Small intestine (tissue), 7 donors: ENCODE measurements around the gene SLC39A5. TPM values are rescaled to one million over a fixed set of nuclear protein-coding genes. Genes with fewer than 3 reads are reported as not detected.
A peak's percentile ranks its signal among the peaks of the same experiment; 100 is the strongest.

ENCODE experiments used
- DNase-seq, 2 donors: peaks; one replicate each; pipeline versions ENCODE4 v3.0.0 to v3.0.0-alpha.2; 2013
- FAIRE-seq: peaks from 2 replicates; lab custom pipeline; 2012; peaks lifted over from hg19 to GRCh38; lab: Jason Lieb, UNC
- H3K27ac ChIP-seq, 3 donors: one replicate each; pipeline ENCODE4 v1.5.1; 2013; ENCODE audit warnings: low read length in 2 of 3, mild to moderate bottlenecking in 2 of 3, control low read depth in 1 of 3, inconsistent platforms in 1 of 3, low read depth in 1 of 3, moderate library complexity in 1 of 3
- H3K27me3 ChIP-seq, 3 donors: one replicate each; pipeline ENCODE4 v1.6.1; 2013; ENCODE audit warnings: low read length in 3 of 3, inconsistent platforms in 1 of 3; ENCODE audit not compliant: control insufficient read depth in 3 of 3, insufficient read depth in 3 of 3
- H3K36me3 ChIP-seq, 3 donors: one replicate each; pipeline ENCODE4 v1.6.1; 2013; ENCODE audit warnings: low read length in 3 of 3, inconsistent platforms in 1 of 3, low read depth in 1 of 3, mild to moderate bottlenecking in 1 of 3, moderate library complexity in 1 of 3; ENCODE audit not compliant: control insufficient read depth in 3 of 3, insufficient read depth in 2 of 3
- H3K4me1 ChIP-seq, 3 donors: one replicate each; pipeline ENCODE4 v1.6.1; 2013; ENCODE audit warnings: low read length in 2 of 3, inconsistent platforms in 1 of 3, low read depth in 1 of 3, mild to moderate bottlenecking in 1 of 3, moderate library complexity in 1 of 3; ENCODE audit not compliant: control insufficient read depth in 3 of 3, insufficient read depth in 2 of 3
- H3K4me3 ChIP-seq, 3 donors: one replicate each; pipeline ENCODE4 v1.5.1; 2013; ENCODE audit warnings: low read length in 3 of 3, control low read depth in 1 of 3, inconsistent platforms in 1 of 3, low read depth in 1 of 3, mild to moderate bottlenecking in 1 of 3, moderate library complexity in 1 of 3
- H3K9me3 ChIP-seq, 2 donors: one replicate each; pipeline ENCODE4 v1.6.1; 2013; ENCODE audit warnings: low read depth in 1 of 2, low read length in 1 of 2; ENCODE audit not compliant: control insufficient read depth in 2 of 2, insufficient read depth in 1 of 2
- WGBS, 3 donors: extraction: QIAGEN DNeasy Blood & Tissue Kit; methylation state at CpG; one replicate each; pipeline ENCODE4 v1.1.7; 2013; 5-methylcytosine and 5-hydroxymethylcytosine counted together
- polyA plus RNA-seq, 4 donors: library from polyadenylated mRNA; stranded (reverse) in 3 of 4; unstranded in 1 of 4; fragments of 200-250 nt in 3 of 4; fragments of 120-200 nt in 1 of 4; gene quantifications; one replicate each; pipeline versions ENCODE4 v1.2.1 to v1.2.3, GENCODE V29; 2013
- donor health status: healthy with polysubstance abuse.
- donor health status: control.
- donor health status: control.
- donor health status: Bipolar disorder and iron deficiency.
- donor health status: healthy.

SLC39A5 gene
- polyA plus RNA-seq, 4 donors: 178 to 689 (median 367) TPM

- no peaks in the 10 kb centered on the region for H3K9me3 ChIP-seq
- DNase-seq: no peak
- FAIRE-seq: no peak
- no peaks in the 10 kb centered on the region for H3K27me3 ChIP-seq
- H3K36me3 ChIP-seq: peaks cover 0 to 24% (median 5%) of the 10 kb centered on the region in 3 donors
- peaks cover 3 to 36% (median 7%) of the 10 kb centered on the region in 3 donors for H3K4me1 ChIP-seq
- peak overlapping the region; percentile 61 to 93 (median 78) for H3K4me3 ChIP-seq
- WGBS, 3 donors: 7 to 17% (median 14%) methylated on average over 10 of the region's 10 CpGs
- H3K27ac ChIP-seq: peak overlapping the region; percentile 86 to 97 (median 90)
Observed at GRCh38 chr12:56220611-56221231, 9.1 kb upstream of the SLC39A5 start.

GRCh38 chr12:56221232-56221756, 8.6 kb upstream of the SLC39A5 start:
- H3K9me3 ChIP-seq: no peaks in the 10 kb centered on the region
- FAIRE-seq (no peak), DNase-seq (peak; percentile 32 to 71)
- peak overlapping the region; percentile 86 to 97 (median 90) for H3K27ac ChIP-seq
- H3K4me1 ChIP-seq: peaks cover 3 to 36% (median 7%) of the 10 kb centered on the region in 3 donors
- H3K36me3 ChIP-seq: peaks cover 0 to 27% (median 4%) of the 10 kb centered on the region in 3 donors
- peak overlapping the region; percentile 61 to 93 (median 78) for H3K4me3 ChIP-seq
- no peaks in the 10 kb centered on the region for H3K27me3 ChIP-seq
- 1% methylated on average over 14 to 21 of the region's 21 CpGs for WGBS, 3 donors

GRCh38 chr12:56221757-56222530, 7.9 kb upstream of the SLC39A5 start, which contains the start of gene RNF41:
RNF41 (minus strand) TSS chr12:56221922; CDS start chr12:56214047, 7,875 bp downstream.
- H3K27ac ChIP-seq: peak within 1 kb of the TSS; percentile 86 to 97 (median 90)
- H3K4me1 ChIP-seq: peaks cover 3 to 36% (median 7%) of the 10 kb centered on the region in 3 donors
- peaks cover 0 to 20% (median 0%) of the 10 kb centered on the region in 3 donors for H3K36me3 ChIP-seq
- no peaks in the 10 kb centered on the region for H3K9me3 ChIP-seq
- 1 to 2% (median 1%) methylated on average over 40 to 42 of the region's 42 CpGs for WGBS, 3 donors
- no peaks in the 10 kb centered on the region for H3K27me3 ChIP-seq
- H3K4me3 ChIP-seq: peak within 1 kb of the TSS; percentile 61 to 93 (median 78)
- peak; percentile 97 to 99 for DNase-seq
- no peak for FAIRE-seq

- Histone ChIP-seq H3K4me3 (peak overlapping the region; percentile 9 to 93 (median 78)), H3K4me1 (peaks cover 3 to 36% (median 7%) of the 10 kb centered on the region in 3 donors), H3K27me3 (no peaks in the 10 kb centered on the region), H3K36me3 (peaks cover 0 to 19% (median 0%) of the 10 kb centered on the region in 3 donors), H3K9me3 (no peaks in the 10 kb centered on the region), H3K27ac (peak overlapping the region; percentile 86 to 97 (median 87))
- WGBS, 3 donors: 0 to 6% (median 6%) methylated on average over 4 of the region's 4 CpGs
- FAIRE-seq (no peak), DNase-seq (peak in 1 of 2 donors; percentile 51)
Observed at GRCh38 chr12:56222531-56222895, 7.3 kb upstream of the SLC39A5 start.

GRCh38 chr12:56223571-56224101, 6.2 kb upstream of the SLC39A5 start:
- H3K9me3 ChIP-seq: no peaks in the 10 kb centered on the region
- H3K27me3 ChIP-seq: no peaks in the 10 kb centered on the region
- DNase-seq (no peak), FAIRE-seq (no peak)
- peaks cover 0 to 18% (median 0%) of the 10 kb centered on the region in 3 donors for H3K36me3 ChIP-seq
- peaks cover 3 to 37% (median 7%) of the 10 kb centered on the region in 3 donors for H3K4me1 ChIP-seq
- H3K4me3 ChIP-seq: peak overlapping the region in 2 of 3 donors; percentile 14 to 60
- 8 to 19% (median 13%) methylated on average over 15 of the region's 15 CpGs for WGBS, 3 donors
- peak overlapping the region; percentile 15 to 97 (median 80) for H3K27ac ChIP-seq

- FAIRE-seq: no peak
- WGBS, 3 donors: 0 to 1% (median 1%) methylated on average over 40 to 41 of the region's 41 CpGs
Observed at GRCh38 chr12:56224102-56224701, 5.6 kb upstream of the SLC39A5 start, which contains the start of gene NABP2. NABP2 (plus strand) TSS chr12:56224342; CDS start chr12:56224857, 515 bp downstream.

GRCh38 chr12:56224954-56225353, 4.9 kb upstream of the SLC39A5 start:
- Histone ChIP-seq H3K9me3 (no peaks in the 10 kb centered on the region), H3K27ac (peak overlapping the region in 1 of 3 donors; percentile 68), H3K36me3 (peaks cover 0 to 18% (median 3%) of the 10 kb centered on the region in 3 donors), H3K27me3 (no peaks in the 10 kb centered on the region), H3K4me3 (peak overlapping the region; percentile 45 to 74 (median 60)), H3K4me1 (peaks cover 3 to 50% (median 7%) of the 10 kb centered on the region in 3 donors)
- DNase-seq (no peak), FAIRE-seq (no peak)
- WGBS, 3 donors: 33 to 60% (median 35%) methylated on average over 11 of the region's 11 CpGs

More at GRCh38 chr12:56224102-56224701, 5.6 kb upstream of the SLC39A5 start, which contains the start of gene NABP2:
- DNase-seq: peak; percentile 99
- peak within 1 kb of the TSS; percentile 16 to 97 (median 80) for H3K27ac ChIP-seq
- peak within 1 kb of the TSS; percentile 45 to 74 (median 60) for H3K4me3 ChIP-seq
- H3K36me3 ChIP-seq: peaks cover 0 to 21% (median 3%) of the 10 kb centered on the region in 3 donors
- no peaks in the 10 kb centered on the region for H3K27me3 ChIP-seq
- H3K4me1 ChIP-seq: peaks cover 3 to 43% (median 7%) of the 10 kb centered on the region in 3 donors
- no peaks in the 10 kb centered on the region for H3K9me3 ChIP-seq
